ENCODE measurements around the gene AP1S2. TPM values are rescaled to one million over a fixed set of nuclear protein-coding genes. Genes with fewer than 3 reads are reported as not detected.

The AP1S2 gene
- total and polyA plus RNA-seq, 10 of the 15 experiments (the other 5 are each of a cell fraction or from before 2014, with no cell fraction given): 25.6 to 105 (median 50.7) TPM

DNA sequence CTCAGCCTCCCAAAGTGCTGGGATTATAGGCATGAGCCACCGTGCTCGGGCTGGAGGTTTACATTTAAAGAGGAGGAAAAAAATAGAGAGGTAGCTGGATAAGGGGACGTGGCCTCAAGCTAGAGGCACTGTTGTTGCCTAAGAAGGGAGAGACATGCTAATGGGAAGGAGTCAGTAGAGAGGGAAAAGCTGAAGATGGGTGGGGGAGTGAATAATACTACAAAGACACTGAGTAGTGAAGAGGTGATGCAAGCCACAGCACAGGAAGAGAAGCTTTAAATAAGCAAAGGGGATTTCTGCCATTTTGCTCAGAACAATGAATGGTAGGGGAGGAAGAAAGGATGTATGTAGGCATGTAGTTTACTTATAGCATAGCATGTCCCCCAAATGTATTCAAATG, 11.5 kb upstream of the AP1S2 start:
- FAIRE-seq (peak; percentile 13), DNase-seq (ENCODE audit: low read depth, low spot score) (no peak), ATAC-seq (peak; percentile 44)
- no peaks in the 10 kb centered on the region for H3K79me2 ChIP-seq (ENCODE audit: control insufficient read depth, insufficient read depth, low read length)
- TF ChIP-seq PAX8 (IDR thresholded peaks at IDR 0.05): no peak
- TF ChIP-seq, protein P1, sequence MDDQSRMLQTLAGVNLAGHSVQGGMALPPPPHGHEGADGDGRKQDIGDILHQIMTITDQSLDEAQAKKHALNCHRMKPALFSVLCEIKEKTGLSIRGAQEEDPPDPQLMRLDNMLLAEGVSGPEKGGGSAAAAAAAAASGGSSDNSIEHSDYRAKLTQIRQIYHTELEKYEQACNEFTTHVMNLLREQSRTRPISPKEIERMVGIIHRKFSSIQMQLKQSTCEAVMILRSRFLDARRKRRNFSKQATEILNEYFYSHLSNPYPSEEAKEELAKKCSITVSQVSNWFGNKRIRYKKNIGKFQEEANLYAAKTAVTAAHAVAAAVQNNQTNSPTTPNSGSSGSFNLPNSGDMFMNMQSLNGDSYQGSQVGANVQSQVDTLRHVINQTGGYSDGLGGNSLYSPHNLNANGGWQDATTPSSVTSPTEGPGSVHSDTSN (IDR thresholded peaks at IDR 0.05; ENCODE audit: insufficient replicate concordance, low read depth, low read length): no peak
- TF ChIP-seq NFXL1 (IDR thresholded peaks at IDR 0.05; ENCODE audit: borderline replicate concordance): no peak
- TF ChIP-seq FOXM1 (IDR thresholded peaks at IDR 0.05; ENCODE audit: low read depth, low read length): no peak
- no peak for TF ChIP-seq RBBP5 (conservative IDR thresholded peaks at IDR 0.05)
- TF ChIP-seq, protein P2, sequence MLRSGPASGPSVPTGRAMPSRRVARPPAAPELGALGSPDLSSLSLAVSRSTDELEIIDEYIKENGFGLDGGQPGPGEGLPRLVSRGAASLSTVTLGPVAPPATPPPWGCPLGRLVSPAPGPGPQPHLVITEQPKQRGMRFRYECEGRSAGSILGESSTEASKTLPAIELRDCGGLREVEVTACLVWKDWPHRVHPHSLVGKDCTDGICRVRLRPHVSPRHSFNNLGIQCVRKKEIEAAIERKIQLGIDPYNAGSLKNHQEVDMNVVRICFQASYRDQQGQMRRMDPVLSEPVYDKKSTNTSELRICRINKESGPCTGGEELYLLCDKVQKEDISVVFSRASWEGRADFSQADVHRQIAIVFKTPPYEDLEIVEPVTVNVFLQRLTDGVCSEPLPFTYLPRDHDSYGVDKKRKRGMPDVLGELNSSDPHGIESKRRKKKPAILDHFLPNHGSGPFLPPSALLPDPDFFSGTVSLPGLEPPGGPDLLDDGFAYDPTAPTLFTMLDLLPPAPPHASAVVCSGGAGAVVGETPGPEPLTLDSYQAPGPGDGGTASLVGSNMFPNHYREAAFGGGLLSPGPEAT (IDR thresholded peaks at IDR 0.05; ENCODE audit: low read depth): no peak
- TF ChIP-seq KAT2A (conservative IDR thresholded peaks at IDR 0.05; ENCODE audit: control insufficient read depth, low read depth, low read length): no peak
- no peak for TF ChIP-seq NR2F1 (conservative IDR thresholded peaks at IDR 0.05)
- TF ChIP-seq NR2C1 (IDR thresholded peaks at IDR 0.05): no peak
- no peak for TF ChIP-seq BRCA1 (IDR thresholded peaks at IDR 0.05; ENCODE audit: low read depth, low read length)
- H2AFZ ChIP-seq (ENCODE audit: control insufficient read depth, low read depth, low read length): no peak overlapping the region
- no peaks in the 10 kb centered on the region for H3K36me3 ChIP-seq (ENCODE audit: control insufficient read depth in 2 of 2, insufficient read depth in 2 of 2, low read length in 1 of 2)
- intact Hi-C loops (cut with micrococcal nuclease; ENCODE audit: unreplicated experiment): no loop called here
- RAD21 ChIA-PET (ENCODE audit: unreplicated experiment): interaction anchor here (1.2 kb wide), 1 partner anchor 12 kb away, joined by 4 read pairs; the partner anchor contains the start of gene AP1S2
- no peaks in the 10 kb centered on the region for H3K9me3 ChIP-seq (replicated peaks; ENCODE audit: control insufficient read depth, insufficient read depth, low read length)
- no peak overlapping the region for H3K27ac ChIP-seq (ENCODE audit: control insufficient read depth, insufficient read depth)
- H3K4me2 ChIP-seq (ENCODE audit: control insufficient read depth, insufficient read depth): no peak overlapping the region
- no peak overlapping the region for H3K4me3 ChIP-seq
- no TSS peak for BruUV-seq (replicated peaks)
- WGBS (ENCODE audit: insufficient coverage, insufficient replicate concordance, low lambda C conversion rate, missing lambda C conversion rate): 48% methylated on average over 3 of the region's 3 CpGs
- H3K27me3 ChIP-seq (replicated peaks in 1 of 2; ENCODE audit: control insufficient read depth in 2 of 2, insufficient read depth in 2 of 2, low read length in 1 of 2): no peaks in the 10 kb centered on the region; a peak in 2 of 4 replicates
- H4K20me1 ChIP-seq (ENCODE audit: control insufficient read depth, insufficient read depth): no peaks in the 10 kb centered on the region
- SMC1A ChIA-PET (ENCODE audit: uncharacterized antibody, unreplicated experiment): interaction anchor here (1.1 to 1.5 kb wide), 2 partner anchors 10 to 29 kb away, joined by 3 read pairs; no protein-coding TSS in a partner anchor
- in situ Hi-C loops (cut with MboI): no loop called here
- H3K4me1 ChIP-seq (ENCODE audit: control insufficient read depth, insufficient read depth, low read length): no peaks in the 10 kb centered on the region
- POLR2A ChIA-PET: interaction anchor here (1.3 to 1.5 kb wide), 3 partner anchors 11 to 17 kb away, joined by 3 read pairs; no protein-coding TSS in a partner anchor
- CTCF ChIA-PET: interaction anchor here (1.1 to 1.6 kb wide), 3 partner anchors 23 to 48 kb away, joined by 3 read pairs; no protein-coding TSS in a partner anchor
- H3K9ac ChIP-seq (ENCODE audit: control insufficient read depth, insufficient read depth, low read length): no peak overlapping the region

Measured in GM12878 (cell line).